HG02763 (cell line): ENCODE measurements around the gene SLC25A1.
"Not testable (repeated sequence)": the region's sequence is repeated elsewhere in the genome, so short reads cannot be mapped to it uniquely, and the experiment has no call there.

Experiments
- ATAC-seq: cut with Tn5 transposase; IDR thresholded peaks from one replicate; pipeline ENCODE4 v1.9.1; 2021; ENCODE audit warnings: mild to moderate bottlenecking, moderate library complexity; ENCODE audit not compliant: unreplicated experiment

SLC25A1 gene

DNA sequence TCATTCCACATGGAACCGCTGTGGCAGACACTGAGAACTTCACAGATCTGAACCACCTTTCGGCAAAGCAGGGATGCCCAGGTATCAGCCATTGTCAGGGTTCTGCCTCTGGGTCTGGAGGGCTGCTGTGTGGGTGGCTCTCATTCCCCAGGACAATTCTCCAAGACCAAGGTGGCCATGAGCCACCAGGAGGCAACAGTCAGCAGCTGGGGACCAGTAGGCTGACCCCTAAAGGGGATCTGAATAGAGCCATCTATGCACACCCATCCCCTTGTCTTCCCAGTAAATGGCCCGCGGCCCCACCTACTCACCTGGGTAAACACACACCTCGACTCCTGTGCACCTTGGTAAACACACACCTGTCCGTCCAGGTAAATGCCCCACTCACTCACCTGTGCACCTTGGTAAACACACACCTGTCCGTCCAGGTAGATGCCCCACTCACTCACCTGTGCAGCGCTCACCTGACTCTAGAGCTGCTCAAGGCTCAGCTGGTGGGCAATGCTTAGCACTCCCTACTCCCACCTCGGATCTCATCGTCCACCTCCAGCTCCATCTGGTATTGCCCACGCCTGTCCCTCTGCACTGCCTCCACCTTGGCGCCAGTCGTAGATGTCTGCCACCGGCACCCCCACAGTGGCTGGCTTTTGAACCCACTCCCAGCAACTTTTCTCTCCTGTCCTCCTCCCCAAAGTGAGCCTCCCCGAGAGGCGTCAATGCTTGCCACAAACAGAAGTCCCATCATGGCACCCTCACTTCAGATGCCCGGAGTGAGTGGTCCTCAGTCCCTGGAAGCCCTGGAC lies 10.2 kb downstream of the SLC25A1 start:
- no peak for ATAC-seq

DNA sequence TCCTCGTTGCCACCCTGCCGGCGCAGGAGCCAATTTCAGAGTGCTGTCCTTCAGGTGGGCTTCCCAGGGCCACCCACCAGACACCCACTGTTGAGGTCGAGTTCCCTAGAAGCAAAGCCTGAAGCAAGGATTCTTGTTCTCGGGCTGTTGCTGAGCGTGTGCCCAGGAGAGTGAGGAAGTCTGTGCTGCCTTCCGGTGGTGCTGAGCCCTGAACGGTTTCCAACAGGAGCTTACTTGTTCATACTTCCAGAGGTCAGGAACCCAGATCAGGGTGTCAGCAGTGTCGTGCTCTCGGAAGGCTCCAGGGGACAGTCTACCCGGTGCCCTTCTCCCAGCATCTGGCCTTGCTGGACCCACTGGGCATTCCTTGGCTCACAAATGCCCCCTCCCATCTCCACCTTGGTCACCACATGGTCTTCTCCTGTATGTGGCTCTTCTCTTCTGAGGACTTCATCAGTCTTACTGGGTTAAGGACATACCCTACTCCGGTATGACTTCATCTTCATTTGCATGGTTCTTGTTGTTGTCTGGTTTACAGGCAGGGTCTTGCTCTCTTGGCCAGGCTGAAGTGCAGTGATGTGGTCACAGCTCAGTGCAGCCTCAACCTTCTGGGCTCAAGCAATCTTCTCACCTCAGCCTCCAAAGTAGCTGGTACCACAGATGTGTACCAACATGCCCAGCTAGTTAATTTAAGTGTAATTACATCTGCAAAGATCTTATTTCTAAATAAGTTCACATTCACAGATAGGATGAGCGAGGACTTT lies 11.2 kb downstream of the SLC25A1 start:
- no peak for ATAC-seq

DNA sequence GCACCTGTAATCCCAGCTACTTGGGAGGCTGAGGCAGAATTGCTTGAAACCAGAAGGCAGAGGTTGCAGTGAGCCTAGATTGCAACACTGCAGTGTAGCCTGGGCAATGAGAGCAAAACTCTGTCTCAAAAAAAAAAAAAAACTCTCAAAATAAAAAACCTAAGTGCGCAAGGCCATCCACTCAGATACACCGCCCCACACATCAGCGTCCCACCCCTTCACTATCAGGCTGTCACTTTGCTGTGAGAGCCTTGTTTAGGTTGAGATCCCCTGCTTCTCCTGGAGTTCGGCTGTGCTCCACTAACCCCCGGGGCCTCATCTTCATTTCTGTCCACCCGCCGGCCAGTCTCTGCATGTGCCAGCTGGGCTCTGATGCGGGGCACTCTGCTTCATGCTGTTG lies 12.1 kb downstream of the SLC25A1 start:
- ATAC-seq: no peak

DNA sequence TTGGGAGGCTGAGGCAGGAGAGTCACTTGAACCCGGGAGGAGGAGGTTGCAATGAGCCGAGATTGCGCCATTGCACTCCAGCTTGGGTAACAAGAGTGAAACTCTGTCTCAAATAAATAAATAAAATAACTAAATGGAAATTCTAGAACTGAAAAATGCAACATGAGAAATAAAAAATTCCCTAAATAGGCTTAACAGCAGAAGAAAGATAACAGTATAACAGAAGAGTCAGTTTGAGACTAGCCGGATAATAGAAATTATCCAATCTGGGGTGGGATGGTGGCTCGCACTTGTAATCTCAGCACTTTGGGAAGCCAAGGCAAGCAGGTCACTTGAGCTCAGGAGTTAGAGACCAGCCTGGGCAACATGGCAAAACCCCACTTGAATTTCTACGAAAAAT lies 14.1 kb downstream of the SLC25A1 start:
- ATAC-seq: no peak

DNA sequence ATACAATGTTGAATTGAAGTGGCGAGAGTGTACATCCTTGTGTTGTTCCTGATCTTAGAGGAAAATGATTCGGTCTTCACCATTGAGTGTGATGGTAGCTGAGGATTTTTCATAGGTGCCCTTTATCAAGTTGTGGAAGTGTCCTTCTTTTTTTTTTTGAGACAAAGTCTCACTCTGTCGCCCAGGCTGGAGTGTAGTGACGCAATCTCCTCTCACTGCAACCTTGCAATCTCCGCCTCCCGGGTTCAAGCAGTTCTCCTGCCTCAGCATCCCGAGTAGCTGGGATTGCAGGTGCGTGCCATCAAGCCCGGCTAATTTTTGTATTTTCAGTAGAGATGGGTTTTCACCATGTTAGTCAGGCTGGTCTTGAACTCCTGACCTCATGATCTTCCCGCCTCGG lies 19.9 kb downstream of the SLC25A1 start:
- not testable (repeated sequence) for ATAC-seq

DNA sequence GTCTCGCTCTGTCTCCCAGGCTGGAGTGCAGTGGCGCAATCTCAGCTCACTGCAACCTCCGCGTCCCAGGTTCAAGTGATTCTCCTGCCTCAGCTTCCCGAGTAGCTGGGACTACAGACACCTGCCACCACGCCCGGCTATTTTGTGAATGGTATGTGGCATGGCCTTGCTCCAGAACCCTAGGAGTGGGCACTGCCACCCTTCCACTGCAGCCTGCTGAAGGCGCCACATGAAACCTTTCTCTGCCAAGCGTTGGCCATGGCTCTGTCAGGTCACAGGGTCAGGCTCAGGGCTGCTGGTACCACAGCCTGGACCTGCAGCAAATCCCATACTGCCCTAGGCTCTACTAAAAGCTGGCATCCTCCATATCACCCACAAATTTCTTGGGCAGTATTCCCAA lies 22.4 kb downstream of the SLC25A1 start:
- ATAC-seq: not testable (repeated sequence)

DNA sequence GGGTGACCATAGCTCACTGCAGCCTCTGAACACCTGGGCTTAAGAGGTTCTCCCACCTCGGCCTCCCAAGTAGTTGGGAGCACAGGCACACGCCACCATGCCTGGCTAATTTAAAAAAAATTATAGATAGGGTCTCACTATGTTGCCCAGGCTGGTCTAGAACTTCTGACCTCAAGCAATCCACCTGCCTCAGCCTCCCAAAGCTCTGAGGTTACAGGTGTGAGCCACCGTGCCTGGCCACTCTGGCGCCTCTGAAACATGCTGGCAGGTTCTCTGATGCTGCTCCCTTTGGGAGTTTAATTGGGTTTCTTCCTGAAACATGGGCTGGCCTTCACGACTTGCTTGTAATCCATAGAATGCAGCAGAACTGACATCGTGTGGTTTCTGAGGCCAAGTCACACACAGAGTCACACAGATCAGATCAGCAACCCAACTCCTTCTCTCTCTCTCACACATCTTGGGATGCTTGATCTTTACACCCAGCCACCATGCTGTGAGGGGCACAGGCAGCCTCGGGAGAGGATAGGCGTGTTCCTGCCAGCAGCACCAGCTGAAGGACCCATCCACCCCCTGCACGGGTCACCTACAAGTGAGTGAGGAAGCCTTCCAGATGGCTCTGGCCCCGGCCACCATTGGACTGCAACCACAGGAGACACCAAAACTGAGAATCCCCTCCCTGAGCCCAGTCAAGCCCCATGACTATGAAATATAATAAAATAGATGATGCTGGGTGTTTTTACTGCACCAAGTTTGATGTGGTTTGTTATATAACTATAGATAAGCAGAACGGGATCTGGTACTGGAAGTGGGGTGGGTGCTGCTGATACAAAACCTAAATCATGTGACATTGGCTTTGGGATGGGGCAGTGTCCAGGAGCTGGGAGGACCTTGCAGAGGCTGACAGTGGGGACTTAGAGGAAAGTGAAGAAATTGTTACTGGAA lies 25.3 kb downstream of the SLC25A1 start:
- no peak for ATAC-seq

DNA sequence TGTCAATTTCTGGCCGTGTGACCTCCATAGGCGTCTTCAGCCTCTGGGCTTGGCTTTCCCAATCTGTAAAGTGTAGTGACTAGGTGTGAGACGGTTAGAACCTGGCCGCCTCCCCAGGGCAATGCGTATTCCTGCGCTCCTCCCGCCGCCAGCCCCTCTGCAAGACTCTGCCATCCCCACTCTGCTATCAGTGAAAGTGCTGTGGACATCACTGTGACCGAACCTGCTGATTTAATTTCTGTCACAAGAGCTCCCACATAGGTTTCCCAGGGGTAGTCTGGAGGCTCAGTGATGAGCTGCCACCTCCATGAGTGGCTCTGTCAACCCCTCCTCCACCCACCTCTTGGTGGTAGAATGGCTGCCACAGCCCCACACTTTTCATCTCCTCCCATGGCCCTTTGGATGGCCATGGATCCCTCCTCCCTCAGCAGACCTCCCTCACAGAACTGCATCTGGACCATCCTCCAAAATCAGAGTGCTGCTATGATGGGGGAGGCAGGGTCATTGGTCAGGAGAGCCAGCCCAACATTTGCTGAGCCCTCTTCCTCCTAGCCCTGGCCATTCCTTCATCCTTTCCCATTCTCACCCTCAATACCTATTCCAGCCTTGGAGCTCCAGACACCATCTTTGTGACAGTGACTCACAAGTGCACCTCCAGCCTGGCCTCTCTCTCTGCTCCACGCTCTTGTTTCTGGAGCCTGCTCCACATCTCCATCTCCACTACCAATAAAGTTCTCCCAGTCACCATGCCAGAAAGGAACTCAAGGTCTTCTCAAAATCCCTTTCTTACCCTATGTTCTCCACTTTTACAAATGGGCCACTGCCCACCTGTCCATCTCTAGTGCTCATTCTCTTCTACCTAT lies 27.0 kb downstream of the SLC25A1 start:
- no peak for ATAC-seq

DNA sequence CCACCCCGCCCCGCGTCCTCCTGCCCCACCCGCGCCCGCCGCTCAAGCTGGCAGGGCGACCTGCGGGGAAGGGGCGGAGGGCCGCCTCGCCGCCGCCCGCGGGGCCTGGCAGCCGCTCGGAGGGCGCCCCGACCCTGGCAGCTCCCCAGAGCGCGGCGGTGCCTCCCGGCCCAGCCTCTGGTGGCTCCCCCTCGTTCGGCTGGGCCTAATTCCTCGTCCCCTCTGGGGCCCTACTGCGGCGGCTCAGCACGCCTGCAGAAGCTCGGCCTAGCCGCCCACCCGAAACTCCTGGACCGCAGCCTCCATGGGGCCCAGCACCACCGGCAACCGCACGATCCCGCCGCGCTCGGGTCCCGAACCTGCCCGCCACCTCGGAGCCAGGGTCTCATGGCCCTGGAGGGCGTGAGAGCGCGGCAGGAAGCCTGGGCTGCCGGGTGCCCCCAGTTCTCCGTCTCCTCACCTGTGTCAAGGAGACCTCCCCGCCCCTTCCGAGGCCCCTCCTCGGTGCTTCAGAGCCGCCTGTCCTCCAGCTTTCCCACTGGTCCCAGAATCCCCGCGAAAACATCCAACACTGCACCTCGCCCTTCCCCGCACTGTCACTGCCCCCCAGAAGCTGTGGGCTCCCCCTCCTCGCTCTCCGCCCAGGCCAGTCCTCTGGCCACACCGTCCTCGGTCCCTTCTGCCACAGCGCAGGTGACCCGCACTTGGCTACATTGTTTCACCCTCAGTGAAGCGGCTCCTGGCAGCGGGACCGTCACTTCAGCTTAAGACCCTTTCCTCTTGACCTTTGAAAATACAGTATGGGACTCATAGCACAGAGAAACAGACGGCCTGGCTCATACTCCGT lies 27.8 kb downstream of the SLC25A1 start:
- no peak for ATAC-seq

DNA sequence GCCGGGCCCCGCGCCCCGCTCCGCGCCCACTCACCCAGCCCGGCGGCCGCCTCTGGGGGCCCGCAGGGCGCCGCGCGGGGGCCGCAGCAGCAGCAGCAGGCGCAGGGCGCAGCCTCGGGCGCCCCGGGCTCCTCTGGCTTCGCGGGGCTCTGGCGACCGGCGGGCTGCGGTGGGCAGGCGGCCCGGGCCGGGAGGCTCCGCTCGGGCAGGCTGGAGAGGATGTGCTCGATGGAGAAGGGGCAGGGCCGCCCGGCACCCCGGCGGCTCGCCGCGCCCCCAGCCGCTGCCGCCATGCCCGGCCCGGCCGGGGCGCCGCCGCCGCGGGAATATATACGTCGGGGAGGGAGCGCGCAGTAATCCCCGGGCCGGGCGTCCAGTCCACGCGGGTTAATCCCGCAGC lies 28.5 kb downstream of the SLC25A1 start, which contains the start of gene GSC2:
Gene GSC2 (minus strand): TSS at position 302 of the 400 bp plus-strand sequence. CDS start 9 bp downstream, at position 293.
- ATAC-seq: no peak

DNA sequence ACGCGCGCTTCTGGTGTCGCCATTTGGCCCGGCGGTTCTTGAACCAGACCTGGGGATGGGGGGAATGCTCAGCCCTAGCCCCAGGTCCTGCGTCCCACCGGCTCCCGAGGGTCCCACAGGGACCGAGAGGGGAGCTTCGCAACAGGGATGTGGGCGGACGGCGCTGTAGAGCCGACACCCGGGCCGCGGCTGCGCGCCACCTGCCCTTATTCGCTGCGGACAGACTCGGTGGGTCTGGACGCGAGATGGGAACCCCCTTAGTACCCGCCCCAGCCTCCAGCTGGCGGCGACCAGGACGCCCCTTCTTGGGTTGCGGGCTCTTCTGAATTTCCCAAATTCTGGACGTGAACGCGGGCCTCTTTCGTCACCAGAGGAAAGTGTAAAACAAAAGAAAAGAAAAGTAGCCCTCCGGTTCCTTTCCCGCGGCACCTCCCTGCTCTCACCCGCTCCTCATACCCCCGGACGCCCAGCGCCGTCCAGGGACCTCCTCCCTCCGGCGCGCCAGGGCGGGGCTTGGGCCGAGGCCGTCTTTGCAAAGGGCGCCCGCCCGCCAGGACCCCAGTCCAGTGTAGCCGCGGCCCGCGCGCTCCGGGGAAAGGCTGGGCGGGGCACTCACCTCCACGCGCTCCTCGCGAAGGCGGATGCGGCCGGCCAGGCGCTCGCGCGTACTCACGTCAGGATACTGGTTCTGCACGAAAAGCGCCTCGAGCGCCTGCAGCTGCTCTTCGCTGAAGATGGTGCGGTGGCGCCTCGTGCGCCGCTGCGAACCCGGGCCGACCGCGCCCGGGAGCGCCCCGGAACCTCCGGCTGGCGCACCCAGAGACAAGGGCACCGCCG lies 29.3 kb downstream of the SLC25A1 start:
- ATAC-seq: no peak

DNA sequence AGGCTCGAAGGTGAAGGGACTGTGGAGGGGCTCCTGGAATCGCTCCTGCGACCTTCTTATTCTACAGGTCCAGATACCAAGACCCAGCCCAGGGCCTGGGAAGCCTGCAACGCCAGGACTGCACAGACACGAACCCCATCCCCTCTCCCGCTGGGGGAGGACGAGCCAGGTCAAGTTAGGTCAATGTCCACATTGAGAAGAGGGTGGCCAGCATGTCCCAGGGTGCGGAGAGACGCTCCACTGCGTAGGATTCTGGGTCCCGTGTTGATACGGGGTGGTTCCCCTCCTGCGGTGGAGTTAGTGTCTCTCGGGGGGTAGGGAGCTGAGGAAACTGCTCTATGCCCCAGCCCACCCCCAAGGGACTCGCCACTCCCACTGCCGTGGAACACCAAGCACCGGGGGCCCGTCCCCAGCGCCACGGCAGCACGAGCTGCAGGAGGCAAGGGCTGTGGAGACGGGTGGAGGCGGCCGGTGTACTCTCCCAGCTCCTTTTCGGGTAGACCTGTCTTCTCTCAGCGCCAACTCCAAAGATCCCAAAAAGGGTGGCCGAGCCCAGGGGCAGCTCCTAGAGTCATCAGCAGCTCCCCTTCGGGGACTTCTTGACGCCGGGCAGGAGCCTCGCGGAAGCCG lies 30.0 kb downstream of the SLC25A1 start:
- no peak for ATAC-seq

DNA sequence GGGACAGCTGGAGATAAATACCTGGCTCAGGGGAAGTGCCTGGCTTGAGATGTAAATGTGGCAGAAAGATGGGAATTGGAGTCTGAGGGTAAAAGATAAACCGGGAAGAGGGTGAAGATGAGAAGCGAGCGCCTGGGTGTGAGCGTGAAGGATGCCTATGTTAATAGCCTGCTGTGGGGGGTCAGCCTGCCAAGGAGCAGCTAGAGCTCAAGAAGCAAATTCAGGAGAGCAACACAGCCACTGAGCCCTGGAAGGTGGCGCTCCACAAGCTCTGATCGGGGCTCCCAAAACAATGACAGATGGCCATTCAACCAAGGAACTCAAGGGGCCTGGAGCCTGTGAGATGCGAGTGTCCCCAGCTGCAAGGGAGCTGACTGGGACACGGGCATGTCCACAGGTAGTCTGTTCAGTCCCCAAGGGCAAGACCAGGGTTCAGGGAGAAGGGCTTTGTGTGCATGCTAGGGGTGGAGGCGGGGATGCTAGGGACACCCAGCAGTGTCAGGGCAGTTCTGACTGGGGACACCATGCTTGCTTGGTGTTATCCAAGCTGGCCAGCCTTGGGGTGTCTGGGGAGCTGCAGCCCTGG lies 31.2 kb downstream of the SLC25A1 start:
- no peak for ATAC-seq

DNA sequence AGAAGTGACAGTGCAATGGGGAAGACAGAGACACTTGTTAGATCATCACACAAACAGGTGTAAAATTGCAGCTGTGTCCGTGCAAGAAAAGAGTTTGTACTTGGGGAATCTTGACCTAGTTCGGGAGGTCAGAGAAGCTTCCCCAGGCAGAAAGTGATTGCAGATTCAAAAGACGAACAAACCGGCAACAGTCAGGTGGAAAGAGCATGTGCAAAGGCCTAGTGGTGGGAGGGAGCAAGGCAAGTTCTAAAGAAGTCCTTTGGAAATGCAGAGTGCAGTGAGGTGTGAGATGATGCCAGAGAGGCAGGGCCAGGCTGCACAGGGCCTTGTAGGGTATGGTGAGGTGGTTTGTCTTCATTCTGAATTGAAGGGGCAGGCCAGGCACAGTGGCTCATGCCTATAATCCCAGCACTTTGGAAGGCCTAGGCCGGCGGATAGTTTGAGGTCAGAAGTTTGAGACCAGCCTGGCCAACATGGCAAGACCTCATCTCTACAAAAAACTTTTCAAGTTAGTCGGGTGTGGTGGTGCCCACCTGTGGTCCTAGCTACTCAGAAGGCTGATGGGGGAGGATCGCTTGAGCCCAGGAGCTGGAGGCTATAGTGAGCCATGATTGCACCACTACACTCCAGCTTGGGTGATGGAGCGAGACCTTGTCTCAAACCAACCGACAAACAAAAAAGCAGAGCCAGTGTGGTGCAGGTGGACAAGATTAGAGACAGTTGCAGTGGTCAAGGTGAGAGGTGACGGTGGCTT lies 32.1 kb downstream of the SLC25A1 start:
- no peak for ATAC-seq

DNA sequence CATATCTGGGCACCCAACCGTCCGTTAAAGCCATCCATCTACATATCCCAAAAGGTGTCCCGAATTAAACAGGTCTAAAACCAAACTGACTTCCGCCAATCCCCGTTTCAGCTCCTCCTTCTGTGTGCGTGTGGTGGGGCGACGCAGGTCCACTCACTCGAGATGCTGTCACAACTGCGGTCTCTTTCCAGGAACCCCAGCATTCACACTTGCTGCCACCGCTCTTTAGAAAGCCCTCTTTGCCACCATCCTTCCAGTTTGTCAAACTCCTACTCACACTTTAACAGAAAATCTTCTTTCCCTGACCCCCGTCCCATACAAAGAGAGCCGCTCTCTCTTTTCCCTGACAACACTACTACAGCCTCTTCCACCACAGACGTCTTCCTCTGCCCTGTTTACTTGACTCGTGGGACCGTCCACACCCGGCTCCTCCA lies 34.6 kb downstream of the SLC25A1 start:
- ATAC-seq: no peak

DNA sequence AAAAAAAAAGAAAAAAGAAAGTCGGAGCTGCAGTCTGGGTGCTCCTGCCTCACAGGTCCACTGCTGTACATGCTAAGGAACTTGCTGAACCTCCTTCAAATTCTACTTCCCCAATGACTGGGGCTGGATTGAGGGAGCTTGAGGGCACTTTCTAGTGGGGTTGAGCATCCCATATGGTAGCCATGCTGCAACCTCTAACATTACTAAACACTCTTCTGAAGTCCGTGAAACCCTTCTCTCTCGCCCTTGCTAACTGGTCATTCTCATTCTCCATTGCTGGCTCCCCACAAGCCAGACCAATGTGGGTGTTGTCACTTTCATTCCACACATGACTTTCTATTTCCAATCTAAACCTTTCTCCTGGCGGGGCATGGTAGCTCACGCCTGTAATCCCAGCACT lies 35.3 kb downstream of the SLC25A1 start:
- ATAC-seq: no peak

DNA sequence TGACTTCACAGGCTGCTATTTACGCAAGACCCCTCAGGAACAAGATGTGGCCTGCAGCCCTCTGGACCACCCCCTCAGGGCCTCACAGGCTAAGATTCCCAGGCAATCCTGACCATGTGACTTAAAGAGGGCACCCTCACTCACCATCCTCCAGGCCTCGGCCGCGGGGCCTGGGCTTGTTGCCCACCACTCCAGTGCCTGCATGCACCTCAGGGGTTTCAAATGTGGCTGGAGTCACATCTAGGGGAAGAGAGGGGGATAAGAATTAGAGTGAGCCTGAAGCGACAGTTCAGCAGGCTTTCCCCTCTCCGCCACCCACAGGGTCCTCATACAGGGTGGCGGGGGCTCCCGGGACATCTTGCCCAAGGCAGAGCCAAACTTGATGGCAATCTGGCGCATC lies 36.1 kb downstream of the SLC25A1 start:
- no peak for ATAC-seq
